Measurements from ENCODE around the gene MYO1H. TPM values are rescaled to one million over a fixed set of nuclear protein-coding genes. Genes with fewer than 3 reads are reported as not detected.

Gene MYO1H
- total and polyA plus RNA-seq, 2 of the 8 experiments (the other 6 are each of a cell fraction or from before 2014, with no cell fraction given), result 0.03 TPM; not detected in 1

- TF ChIP-seq CHD7 (IDR thresholded peaks at IDR 0.05; ENCODE audit: insufficient replicate concordance, low read length), result no peak
- no peak for TF ChIP-seq USF2 (IDR thresholded peaks at IDR 0.05; ENCODE audit: low read length)
- no peak for TF ChIP-seq SAP30 (IDR thresholded peaks at IDR 0.05; ENCODE audit: insufficient read depth, insufficient replicate concordance, low read length)
- TF ChIP-seq RBBP5 (IDR thresholded peaks at IDR 0.05; ENCODE audit: borderline replicate concordance, low read depth, low read length), result no peak
- TF ChIP-seq POLR2A (IDR thresholded peaks at IDR 0.05; ENCODE audit: control extremely low read depth in 1 of 2, low read depth in 2 of 2, low read length in 2 of 2), result no peak
- TF ChIP-seq RAD21 (IDR thresholded peaks at IDR 0.05 in 1 of 2, conservative IDR thresholded peaks at IDR 0.05 in 1 of 2; ENCODE audit: low read depth in 2 of 2, low read length in 2 of 2), result no peak
- no peak for TF ChIP-seq ATF2 (IDR thresholded peaks at IDR 0.05; ENCODE audit: low read length)
- TF ChIP-seq GABPA (IDR thresholded peaks at IDR 0.05; ENCODE audit: borderline replicate concordance, insufficient read depth, low read length), result no peak
Observed at GRCh38 chr12:109386059-109386433, 38.3 kb downstream of the MYO1H start (continued).
